Right renal cortex interstitium (tissue), 3 donors: ENCODE measurements around the gene SETD2. TPM values are rescaled to one million over a fixed set of nuclear protein-coding genes. Genes with fewer than 3 reads are reported as not detected.
A peak's percentile ranks its signal among the peaks of the same experiment; 100 is the strongest.

Source experiments
- DNase-seq, 3 donors: peaks; one replicate each; pipeline ENCODE4 v3.0.0-alpha.2; 2013; ENCODE audit warnings: low read depth in 3 of 3, low spot score in 2 of 3
- polyA plus RNA-seq, 3 donors: library from polyadenylated mRNA; unstranded; fragments of 120-200 nt; gene quantifications; one replicate each; pipeline ENCODE4 v1.2.1, GENCODE V29; 2013; ENCODE audit not compliant: insufficient read length in 3 of 3

SETD2 gene
- polyA plus RNA-seq, 3 donors, result 66.4 to 80.7 (median 74.8) TPM

- DNase-seq, result no peak
Measured at GRCh38 chr3:46987319-46987742, 176.6 kb downstream of the SETD2 start.

- no peak for DNase-seq
Measured at GRCh38 chr3:46986782-46987310, 177.1 kb downstream of the SETD2 start.

GRCh38 chr3:46986055-46986730 lies 177.7 kb downstream of the SETD2 start:
- no peak for DNase-seq

- no peak for DNase-seq
Measured at GRCh38 chr3:46985588-46985987, 178.3 kb downstream of the SETD2 start.

- no peak for DNase-seq
Measured at GRCh38 chr3:46984591-46985459, 179.1 kb downstream of the SETD2 start.

GRCh38 chr3:46982546-46982945 lies 181.4 kb downstream of the SETD2 start:
- no peak for DNase-seq

- DNase-seq, result peak in 1 of 3 donors; percentile 36
Measured at GRCh38 chr3:46981932-46982471, 181.9 kb downstream of the SETD2 start.

GRCh38 chr3:46979958-46980497 lies 183.9 kb downstream of the SETD2 start:
- no peak for DNase-seq

- DNase-seq, result peak; percentile 62 to 75 (median 72)
Measured at GRCh38 chr3:46978985-46979944, 184.6 kb downstream of the SETD2 start, which contains the start of gene NBEAL2. Gene NBEAL2, plus strand, starts transcription at chr3:46979666. Its CDS starts 196 bp downstream, at chr3:46979862.

- no peak for DNase-seq
Measured at GRCh38 chr3:46978381-46978780, 185.5 kb downstream of the SETD2 start.

GRCh38 chr3:46977811-46978195 lies 186.1 kb downstream of the SETD2 start:
- DNase-seq, result no peak

GRCh38 chr3:46976326-46977190 lies 187.4 kb downstream of the SETD2 start, which contains the start of gene CCDC12:
Gene CCDC12, minus strand, starts transcription at chr3:46976745. Its CDS starts 13 bp downstream, at chr3:46976732.
- DNase-seq, result peak; percentile 89 to 96 (median 95)

- no peak for DNase-seq
Measured at GRCh38 chr3:46974421-46975171, 189.3 kb downstream of the SETD2 start.

GRCh38 chr3:46972396-46972795 lies 191.5 kb downstream of the SETD2 start:
- no peak for DNase-seq

GRCh38 chr3:46971742-46972141 lies 192.2 kb downstream of the SETD2 start:
- no peak for DNase-seq

GRCh38 chr3:46971151-46971550 lies 192.8 kb downstream of the SETD2 start:
- no peak for DNase-seq

GRCh38 chr3:46970391-46971091 lies 193.4 kb downstream of the SETD2 start:
- no peak for DNase-seq
